GM18517 (cell line): ENCODE data around the gene USP8.

Experiments
- ATAC-seq: cut with Tn5 transposase; IDR thresholded peaks from one replicate; pipeline ENCODE4 v1.9.1; 2021; ENCODE audit warnings: mild to moderate bottlenecking, moderate library complexity; ENCODE audit not compliant: unreplicated experiment

USP8 gene

DNA sequence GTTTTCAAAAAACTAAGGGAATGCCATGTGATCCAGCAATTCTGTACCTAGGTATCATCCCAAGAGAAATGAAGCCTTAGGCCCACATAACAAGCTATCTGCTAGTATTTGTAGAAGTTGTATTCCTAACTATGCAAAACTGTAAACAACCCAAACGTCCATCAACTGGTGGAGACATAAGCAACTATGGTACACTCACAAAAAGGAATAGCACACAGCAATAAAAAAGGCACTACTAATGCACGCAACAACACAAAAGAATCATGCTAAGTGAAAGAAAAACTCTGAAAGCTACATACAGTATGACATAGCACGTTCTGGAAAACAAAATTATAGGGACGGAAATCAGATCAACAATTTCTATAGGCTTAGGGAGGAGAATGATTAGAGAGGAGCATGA is 107.0 kb downstream of the USP8 start:
- ATAC-seq = no peak

DNA sequence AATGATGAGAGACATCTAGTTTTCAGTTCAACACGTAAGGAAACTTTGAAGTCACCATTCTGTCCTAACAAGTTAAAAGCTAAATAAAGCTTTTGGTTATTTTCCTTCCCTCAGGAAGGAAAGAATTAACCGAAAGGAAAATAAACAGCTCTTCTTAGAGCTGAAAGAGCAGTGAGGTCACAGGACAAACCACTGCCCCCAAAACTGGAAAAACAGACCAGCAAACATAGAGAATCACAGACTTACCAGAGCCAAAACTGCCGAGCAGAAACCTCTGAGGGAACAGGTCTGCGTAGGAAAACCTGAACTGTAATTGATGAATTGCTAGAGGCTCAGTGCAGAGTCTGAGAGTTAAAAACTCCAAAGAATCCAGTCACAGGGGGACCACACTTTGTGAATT is 107.6 kb downstream of the USP8 start:
- no peak for ATAC-seq

DNA sequence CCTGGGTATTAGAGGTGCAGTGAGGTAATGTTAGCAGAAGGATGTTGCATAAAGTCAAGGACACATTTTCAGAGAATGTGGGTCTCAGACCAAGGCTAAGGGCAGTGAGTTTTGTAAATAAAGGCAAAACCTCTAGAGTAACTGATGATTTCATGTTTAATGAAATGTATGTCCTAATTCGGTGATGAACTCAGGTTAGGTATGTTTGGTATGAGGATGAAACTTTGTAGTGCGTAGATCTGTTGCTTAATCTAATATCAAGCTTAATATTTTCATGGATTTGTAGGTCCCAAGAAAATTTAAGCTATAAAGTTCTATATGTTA is 118.6 kb downstream of the USP8 start:
- ATAC-seq = no peak

DNA sequence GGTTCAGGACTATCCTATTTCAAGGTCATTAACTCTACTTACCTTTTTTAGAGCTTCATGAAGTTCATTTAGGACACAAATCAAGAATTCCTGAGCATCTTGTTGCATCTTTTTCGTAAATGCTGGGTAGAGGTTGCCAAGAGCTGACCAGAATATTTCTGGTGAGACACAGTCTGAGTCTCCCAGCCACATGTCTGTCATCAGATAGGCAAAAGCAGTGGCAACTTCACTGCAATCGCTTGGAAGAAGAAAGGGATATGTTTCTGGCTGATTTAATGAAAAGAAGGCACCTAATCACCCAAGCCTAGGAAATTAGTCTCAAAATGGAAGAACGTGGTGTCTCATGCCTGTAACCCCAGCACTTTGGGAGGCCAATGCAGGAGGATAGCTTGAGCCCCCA is 119.4 kb downstream of the USP8 start:
- no peak for ATAC-seq

DNA sequence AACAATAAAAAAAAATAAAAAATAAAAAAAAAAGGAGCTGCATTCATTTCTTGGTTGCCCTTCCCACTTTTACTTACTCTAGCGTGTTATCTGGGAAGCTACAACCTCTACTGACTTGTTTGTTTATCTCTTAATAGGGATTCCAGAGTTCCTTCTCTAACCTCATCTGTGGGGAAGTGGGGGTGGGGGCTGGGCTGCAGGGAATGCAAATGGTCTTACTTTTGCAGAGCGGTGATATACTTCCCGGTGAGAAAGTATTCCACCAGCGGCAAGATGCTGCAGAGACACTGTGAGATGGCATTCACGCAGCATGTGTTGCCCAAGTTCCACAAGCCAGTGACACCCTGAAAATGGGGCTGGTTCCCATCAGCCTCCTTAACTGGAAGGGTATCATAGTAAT is 120.2 kb downstream of the USP8 start:
- ATAC-seq = no peak

DNA sequence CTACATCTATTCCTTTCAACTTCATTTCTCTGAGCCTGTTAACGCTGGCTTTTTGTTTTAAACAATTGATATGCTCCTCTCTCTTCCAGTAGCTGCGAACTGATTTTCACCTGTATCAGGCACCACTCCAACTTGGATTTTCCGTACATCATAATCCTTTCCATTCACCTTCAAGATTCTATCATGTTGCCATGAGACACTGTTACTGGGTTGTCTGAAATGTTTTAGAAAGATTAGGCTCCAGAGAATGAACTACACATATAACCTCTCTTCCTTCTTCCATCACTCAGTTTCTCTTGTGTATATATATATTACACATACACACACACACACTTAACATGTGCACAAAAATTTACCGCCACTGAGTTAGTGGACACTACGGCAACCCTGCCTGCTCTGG is 122.4 kb downstream of the USP8 start, which contains the start of gene USP50:
Gene USP50, minus strand, starts transcription at position 101 of the 400 bp plus-strand sequence. CDS start 141 bp downstream, outside the sequence.
- ATAC-seq = no peak

DNA sequence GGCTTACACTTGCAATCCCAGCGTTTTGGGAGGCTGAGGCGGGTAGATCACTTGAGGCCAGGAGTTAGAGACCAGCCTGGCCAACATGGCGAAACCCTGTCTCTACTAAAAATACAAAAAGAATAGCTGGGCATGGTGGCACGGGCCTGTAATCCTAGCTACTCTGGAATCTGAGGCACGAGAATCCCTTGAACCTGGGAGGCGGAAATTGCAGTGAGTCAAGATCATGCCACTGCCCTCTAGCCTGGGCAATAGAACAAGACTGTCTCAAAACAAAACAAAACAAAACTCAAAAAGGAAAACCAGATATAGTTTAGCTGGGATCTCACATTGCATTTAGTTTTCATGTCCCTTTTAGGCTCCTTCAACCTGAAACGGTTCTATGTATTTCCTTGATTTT is 125.1 kb downstream of the USP8 start:
- ATAC-seq = no peak

DNA sequence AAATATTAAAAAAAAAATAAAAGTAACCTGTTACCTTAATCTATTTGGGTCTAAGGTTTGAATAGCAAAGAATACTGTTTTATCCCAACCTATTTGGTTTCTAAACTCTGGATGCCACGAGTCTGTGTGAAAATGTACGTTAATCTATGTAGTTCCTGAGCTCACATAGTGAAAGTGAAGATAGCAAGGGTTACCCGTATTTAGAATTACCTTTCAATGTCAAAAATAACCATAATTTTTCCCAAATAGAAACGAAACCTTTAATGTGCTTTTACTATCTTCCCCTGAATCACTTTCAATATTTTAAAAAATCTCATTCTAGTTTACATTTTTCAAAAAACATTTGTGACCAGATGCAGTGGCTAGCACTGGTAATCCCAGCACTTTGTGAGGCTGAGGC is 128.0 kb downstream of the USP8 start:
- no peak for ATAC-seq

DNA sequence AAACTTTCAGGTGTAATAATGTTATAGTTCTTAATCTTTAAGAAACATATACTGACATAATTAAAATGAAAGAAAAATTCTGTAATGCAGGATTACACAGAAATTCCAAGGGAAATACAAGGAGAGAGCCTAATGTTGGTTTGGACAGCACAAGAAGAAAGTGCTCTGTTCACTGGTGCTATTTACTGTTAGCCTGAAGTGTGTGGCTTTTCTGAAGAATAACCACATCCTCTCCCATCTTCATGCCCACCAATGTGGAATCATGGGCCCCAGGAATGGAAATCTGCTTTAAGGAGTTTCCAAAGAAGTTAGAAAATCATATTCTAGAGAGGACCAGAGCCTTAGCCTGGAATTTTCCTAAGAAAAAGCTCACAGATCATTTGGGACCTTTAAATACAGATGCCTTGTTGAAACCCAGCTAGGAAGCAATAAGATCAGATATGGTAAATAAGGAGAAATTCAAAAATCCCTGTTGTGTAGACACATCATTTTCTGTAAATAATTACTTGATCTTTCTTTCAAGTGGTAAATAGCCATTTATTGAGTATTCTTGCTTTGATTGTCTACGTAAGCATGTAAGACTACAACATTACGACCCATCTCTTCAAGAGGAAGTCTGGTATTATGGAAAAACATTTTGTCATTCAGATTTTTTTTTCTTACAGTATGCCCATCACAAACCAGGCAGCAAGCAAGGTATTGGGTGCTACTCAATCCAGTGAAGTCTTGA is 132.6 kb downstream of the USP8 start:
- no peak for ATAC-seq

DNA sequence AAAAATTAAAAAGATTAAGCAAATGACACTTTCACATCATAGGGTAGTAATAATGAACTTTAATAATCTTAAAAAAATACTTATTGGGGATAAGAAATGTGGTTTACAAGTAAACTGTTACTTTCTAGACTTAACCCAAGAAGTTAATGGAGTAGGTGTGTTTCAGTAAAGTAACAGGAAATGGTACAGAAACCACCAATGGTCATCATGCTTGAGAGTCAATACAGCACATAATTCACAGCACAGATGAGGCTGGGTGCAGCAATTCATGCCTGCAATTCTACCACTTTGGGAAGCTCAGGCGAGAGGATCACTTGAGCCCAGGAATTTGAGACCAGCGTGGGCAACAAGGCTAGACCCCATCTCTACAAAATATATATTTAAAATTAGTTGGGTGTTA is 133.8 kb downstream of the USP8 start:
- ATAC-seq = no peak

DNA sequence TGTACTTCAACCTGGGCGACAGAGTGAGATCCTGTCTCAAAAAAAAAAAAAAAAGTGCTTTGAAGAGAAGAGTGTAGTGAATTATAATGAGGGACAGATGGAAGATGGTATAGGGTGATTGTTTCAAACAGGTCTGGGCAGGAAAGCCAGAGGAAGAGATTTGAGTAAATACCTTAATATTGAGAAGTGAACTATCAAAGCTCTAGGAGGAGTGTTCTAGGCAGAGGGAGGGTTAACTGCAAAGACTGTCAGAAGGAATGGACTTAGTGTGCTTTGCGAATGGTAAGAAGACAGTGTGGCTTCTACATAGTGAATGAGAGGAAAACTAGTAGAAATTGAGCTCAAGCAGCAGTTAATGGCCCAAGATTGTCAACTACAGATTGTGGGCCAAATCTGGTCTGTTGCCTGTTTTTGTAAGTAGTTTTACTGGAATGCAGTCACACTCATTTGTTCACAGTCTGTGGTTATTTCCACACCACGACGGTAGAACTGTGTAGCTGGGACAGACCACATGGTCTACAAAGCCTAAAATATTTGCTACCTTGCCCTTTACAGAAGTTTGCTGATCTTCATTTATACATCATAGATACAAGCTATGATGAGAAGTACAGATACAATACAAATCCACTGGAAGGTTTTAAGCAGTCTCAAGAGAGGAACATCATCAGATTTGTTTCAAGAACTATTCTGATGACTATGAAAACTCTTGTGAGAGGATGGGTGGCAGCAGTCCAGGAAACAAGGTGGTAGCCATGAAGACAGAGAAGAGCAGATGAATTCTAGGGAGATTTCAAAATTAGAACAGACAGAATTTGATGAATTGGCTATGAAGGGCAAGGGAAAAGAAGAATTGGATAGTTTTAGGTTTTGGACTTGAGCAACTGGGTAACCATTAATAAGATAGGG is 138.8 kb downstream of the USP8 start:
- no peak for ATAC-seq

DNA sequence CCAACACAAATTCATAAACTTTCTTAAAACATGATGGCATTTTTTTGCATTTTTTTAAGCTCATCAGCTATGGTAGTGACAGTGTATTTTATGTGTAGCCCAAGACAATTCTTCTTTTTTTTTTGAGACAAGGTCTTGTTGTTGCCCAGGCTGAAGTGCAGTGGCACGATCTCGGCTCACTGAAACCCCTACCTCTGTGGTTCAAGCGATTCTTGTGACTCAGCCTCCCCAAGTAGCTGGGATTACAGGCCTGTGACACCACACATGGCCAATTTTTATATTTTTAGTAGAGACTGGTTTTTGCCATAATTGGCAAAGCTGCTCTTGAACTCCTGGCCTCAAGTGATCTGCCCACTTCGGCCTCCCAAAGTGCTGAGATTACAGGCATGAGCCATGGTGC is 139.6 kb downstream of the USP8 start:
- ATAC-seq = no peak
